ENCODE measurements around the gene MS4A15.

MS4A15 gene

GRCh38 chr11:60725592-60725991 is 31.1 kb upstream of the MS4A15 start:
- H3K27me3 ChIP-seq (ENCODE audit: control insufficient read depth, insufficient read depth, low read length, poor library complexity, severe bottlenecking): no peaks in the 10 kb centered on the region
- H3K4me3 ChIP-seq (ENCODE audit: insufficient read depth, low read depth, low read length): no peak overlapping the region
- no peaks in the 10 kb centered on the region for H3K36me3 ChIP-seq (ENCODE audit: control insufficient read depth, insufficient read depth, low read length)
- no peaks in the 10 kb centered on the region for H3K9me3 ChIP-seq (ENCODE audit: control insufficient read depth, low read length)
- no peaks in the 10 kb centered on the region for H3K4me1 ChIP-seq (ENCODE audit: control insufficient read depth, insufficient read depth, low read length)
- no peak overlapping the region for H3K27ac ChIP-seq (ENCODE audit: insufficient read depth, low read depth, low read length, poor library complexity, severe bottlenecking)
- WGBS, 2 experiments: 90 to 100% methylated on average over 1 of the region's 1 CpG

GRCh38 chr11:60731586-60731985 is 25.1 kb upstream of the MS4A15 start:
- no peaks in the 10 kb centered on the region for H3K27me3 ChIP-seq (ENCODE audit: control insufficient read depth, insufficient read depth, low read length, poor library complexity, severe bottlenecking)
- no peaks in the 10 kb centered on the region for H3K9me3 ChIP-seq (ENCODE audit: control insufficient read depth, low read length)
- WGBS, 2 experiments: 94 to 97% methylated on average over 8 of the region's 8 CpGs
- no peak overlapping the region for H3K27ac ChIP-seq (ENCODE audit: insufficient read depth, low read depth, low read length, poor library complexity, severe bottlenecking)
- H3K4me3 ChIP-seq (ENCODE audit: insufficient read depth, low read depth, low read length): no peak overlapping the region
- no peaks in the 10 kb centered on the region for H3K4me1 ChIP-seq (ENCODE audit: control insufficient read depth, insufficient read depth, low read length)
- H3K36me3 ChIP-seq (ENCODE audit: control insufficient read depth, insufficient read depth, low read length): no peaks in the 10 kb centered on the region

- Histone ChIP-seq H3K27ac (ENCODE audit: insufficient read depth, low read depth, low read length, poor library complexity, severe bottlenecking) (no peak overlapping the region), H3K4me3 (ENCODE audit: insufficient read depth, low read depth, low read length) (no peak overlapping the region), H3K9me3 (ENCODE audit: control insufficient read depth, low read length) (no peaks in the 10 kb centered on the region), H3K27me3 (ENCODE audit: control insufficient read depth, insufficient read depth, low read length, poor library complexity, severe bottlenecking) (no peaks in the 10 kb centered on the region), H3K4me1 (ENCODE audit: control insufficient read depth, insufficient read depth, low read length) (no peaks in the 10 kb centered on the region), H3K36me3 (ENCODE audit: control insufficient read depth, insufficient read depth, low read length) (no peaks in the 10 kb centered on the region)
- 93 to 94% methylated on average over 3 to 4 of the region's 4 CpGs for WGBS, 2 experiments
These were observed 22.4 kb upstream of the MS4A15 start for GRCh38 chr11:60734279-60734678.

GRCh38 chr11:60739114-60739513 is 17.6 kb upstream of the MS4A15 start:
- Histone ChIP-seq H3K4me3 (ENCODE audit: insufficient read depth, low read depth, low read length) (no peak overlapping the region), H3K36me3 (ENCODE audit: control insufficient read depth, insufficient read depth, low read length) (no peaks in the 10 kb centered on the region), H3K9me3 (ENCODE audit: control insufficient read depth, low read length) (no peaks in the 10 kb centered on the region), H3K4me1 (ENCODE audit: control insufficient read depth, insufficient read depth, low read length) (no peaks in the 10 kb centered on the region), H3K27me3 (ENCODE audit: control insufficient read depth, insufficient read depth, low read length, poor library complexity, severe bottlenecking) (no peaks in the 10 kb centered on the region), H3K27ac (ENCODE audit: insufficient read depth, low read depth, low read length, poor library complexity, severe bottlenecking) (no peak overlapping the region)
- WGBS, 2 experiments: 82 to 83% methylated on average over 7 of the region's 7 CpGs

GRCh38 chr11:60740573-60740972 is 16.1 kb upstream of the MS4A15 start:
- Histone ChIP-seq H3K27me3 (ENCODE audit: control insufficient read depth, insufficient read depth, low read length, poor library complexity, severe bottlenecking) (no peaks in the 10 kb centered on the region), H3K9me3 (ENCODE audit: control insufficient read depth, low read length) (no peaks in the 10 kb centered on the region), H3K4me1 (ENCODE audit: control insufficient read depth, insufficient read depth, low read length) (no peaks in the 10 kb centered on the region), H3K27ac (ENCODE audit: insufficient read depth, low read depth, low read length, poor library complexity, severe bottlenecking) (no peak overlapping the region), H3K36me3 (ENCODE audit: control insufficient read depth, insufficient read depth, low read length) (no peaks in the 10 kb centered on the region), H3K4me3 (ENCODE audit: insufficient read depth, low read depth, low read length) (no peak overlapping the region)

DNA sequence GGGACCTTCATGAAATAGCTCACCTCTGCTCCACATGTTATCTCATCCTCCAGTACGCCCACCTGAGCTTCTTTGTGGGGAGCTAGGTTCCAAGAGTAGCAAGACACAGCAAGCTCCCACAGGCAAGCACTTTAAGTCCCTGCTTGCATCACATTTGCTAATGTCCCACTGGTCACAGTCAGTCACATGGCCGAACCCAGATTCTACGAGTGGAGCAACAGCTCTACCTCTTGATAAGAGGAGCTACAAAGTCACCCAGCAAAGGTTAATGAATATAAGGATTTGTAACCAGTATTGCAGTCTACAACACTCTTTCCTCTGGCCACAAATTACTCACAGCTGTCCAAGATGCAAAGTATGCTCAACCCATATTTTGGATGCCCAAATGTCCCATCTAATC is 15.2 kb upstream of the MS4A15 start:
- Histone ChIP-seq H3K4me1 (ENCODE audit: control insufficient read depth, insufficient read depth, low read length) (no peaks in the 10 kb centered on the region), H3K9me3 (ENCODE audit: control insufficient read depth, low read length) (no peaks in the 10 kb centered on the region), H3K36me3 (ENCODE audit: control insufficient read depth, insufficient read depth, low read length) (no peaks in the 10 kb centered on the region), H3K4me3 (ENCODE audit: insufficient read depth, low read depth, low read length) (no peak overlapping the region), H3K27ac (ENCODE audit: insufficient read depth, low read depth, low read length, poor library complexity, severe bottlenecking) (no peak overlapping the region), H3K27me3 (ENCODE audit: control insufficient read depth, insufficient read depth, low read length, poor library complexity, severe bottlenecking) (no peaks in the 10 kb centered on the region)
- 94 to 95% methylated on average over 3 of the region's 3 CpGs for WGBS, 2 experiments

DNA sequence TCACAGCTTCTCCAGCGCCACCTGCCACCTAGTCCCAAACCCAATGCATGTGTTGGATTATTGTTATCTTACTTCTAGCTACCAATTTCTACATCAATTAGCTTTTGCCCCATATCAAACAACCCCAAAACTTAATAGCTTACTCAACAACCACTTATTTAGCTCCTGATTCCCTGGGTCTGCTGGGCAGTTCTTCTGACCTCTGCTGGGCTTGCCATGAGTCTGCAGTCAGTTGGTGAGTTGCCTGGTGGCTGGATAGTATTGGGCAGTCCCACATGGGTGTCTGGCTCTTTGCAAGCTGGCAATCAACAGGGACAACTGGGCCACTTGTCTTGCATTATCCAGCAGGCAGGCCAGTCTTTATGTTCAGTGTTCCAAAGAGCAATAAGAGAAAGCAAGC is 13.6 kb upstream of the MS4A15 start:
- Histone ChIP-seq H3K27ac (ENCODE audit: insufficient read depth, low read depth, low read length, poor library complexity, severe bottlenecking) (no peak overlapping the region), H3K36me3 (ENCODE audit: control insufficient read depth, insufficient read depth, low read length) (no peaks in the 10 kb centered on the region), H3K27me3 (ENCODE audit: control insufficient read depth, insufficient read depth, low read length, poor library complexity, severe bottlenecking) (no peaks in the 10 kb centered on the region), H3K4me3 (ENCODE audit: insufficient read depth, low read depth, low read length) (no peak overlapping the region), H3K4me1 (ENCODE audit: control insufficient read depth, insufficient read depth, low read length) (no peaks in the 10 kb centered on the region), H3K9me3 (ENCODE audit: control insufficient read depth, low read length) (no peaks in the 10 kb centered on the region)
- 92 to 100% methylated on average over 1 of the region's 1 CpG for WGBS, 2 experiments

GRCh38 chr11:60744114-60744513 is 12.6 kb upstream of the MS4A15 start:
- no peaks in the 10 kb centered on the region for H3K4me1 ChIP-seq (ENCODE audit: control insufficient read depth, insufficient read depth, low read length)
- no peaks in the 10 kb centered on the region for H3K36me3 ChIP-seq (ENCODE audit: control insufficient read depth, insufficient read depth, low read length)
- no peaks in the 10 kb centered on the region for H3K9me3 ChIP-seq (ENCODE audit: control insufficient read depth, low read length)
- no peak overlapping the region for H3K4me3 ChIP-seq (ENCODE audit: insufficient read depth, low read depth, low read length)
- 81 to 84% methylated on average over 5 of the region's 5 CpGs for WGBS, 2 experiments
- H3K27me3 ChIP-seq (ENCODE audit: control insufficient read depth, insufficient read depth, low read length, poor library complexity, severe bottlenecking): no peaks in the 10 kb centered on the region
- H3K27ac ChIP-seq (ENCODE audit: insufficient read depth, low read depth, low read length, poor library complexity, severe bottlenecking): no peak overlapping the region

GRCh38 chr11:60747359-60747873 is 9.3 kb upstream of the MS4A15 start:
- Histone ChIP-seq H3K27ac (ENCODE audit: insufficient read depth, low read depth, low read length, poor library complexity, severe bottlenecking) (no peak overlapping the region), H3K27me3 (ENCODE audit: control insufficient read depth, insufficient read depth, low read length, poor library complexity, severe bottlenecking) (no peaks in the 10 kb centered on the region), H3K4me1 (ENCODE audit: control insufficient read depth, insufficient read depth, low read length) (no peaks in the 10 kb centered on the region), H3K4me3 (ENCODE audit: insufficient read depth, low read depth, low read length) (no peak overlapping the region), H3K36me3 (ENCODE audit: control insufficient read depth, insufficient read depth, low read length) (no peaks in the 10 kb centered on the region), H3K9me3 (ENCODE audit: control insufficient read depth, low read length) (no peaks in the 10 kb centered on the region)
- WGBS, 2 experiments: 93 to 95% methylated on average over 14 of the region's 14 CpGs

- no peaks in the 10 kb centered on the region for H3K9me3 ChIP-seq (ENCODE audit: control insufficient read depth, low read length)
- no peak overlapping the region for H3K27ac ChIP-seq (ENCODE audit: insufficient read depth, low read depth, low read length, poor library complexity, severe bottlenecking)
- no peaks in the 10 kb centered on the region for H3K36me3 ChIP-seq (ENCODE audit: control insufficient read depth, insufficient read depth, low read length)
- H3K27me3 ChIP-seq (ENCODE audit: control insufficient read depth, insufficient read depth, low read length, poor library complexity, severe bottlenecking): no peaks in the 10 kb centered on the region
- WGBS, 2 experiments: 91 to 92% methylated on average over 17 of the region's 17 CpGs
- no peaks in the 10 kb centered on the region for H3K4me1 ChIP-seq (ENCODE audit: control insufficient read depth, insufficient read depth, low read length)
- no peak overlapping the region for H3K4me3 ChIP-seq (ENCODE audit: insufficient read depth, low read depth, low read length)
These were observed 8.4 kb upstream of the MS4A15 start for GRCh38 chr11:60748225-60748624.

DNA sequence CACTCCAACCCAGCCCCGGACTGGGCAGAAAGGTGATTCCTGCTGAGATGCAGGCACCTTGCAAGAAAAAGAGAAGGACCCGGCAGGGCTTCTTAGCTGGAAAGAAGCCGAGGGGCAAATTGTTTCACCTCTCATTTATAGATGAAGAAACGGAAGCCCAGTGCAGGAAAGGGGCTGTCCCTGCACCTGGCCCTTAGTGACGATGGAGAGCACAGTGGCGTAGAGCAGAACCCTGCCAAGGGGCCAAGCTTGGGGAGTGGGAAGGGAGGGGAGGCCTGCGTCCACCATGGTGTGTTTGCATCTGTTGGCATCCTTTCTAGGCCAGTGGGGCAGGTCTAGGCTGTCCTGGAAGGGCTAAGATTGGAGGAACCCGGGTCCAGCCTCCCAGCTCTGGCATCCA is 7.8 kb upstream of the MS4A15 start:
- H3K36me3 ChIP-seq (ENCODE audit: control insufficient read depth, insufficient read depth, low read length): no peaks in the 10 kb centered on the region
- H3K27me3 ChIP-seq (ENCODE audit: control insufficient read depth, insufficient read depth, low read length, poor library complexity, severe bottlenecking): no peaks in the 10 kb centered on the region
- H3K27ac ChIP-seq (ENCODE audit: insufficient read depth, low read depth, low read length, poor library complexity, severe bottlenecking): no peak overlapping the region
- no peaks in the 10 kb centered on the region for H3K9me3 ChIP-seq (ENCODE audit: control insufficient read depth, low read length)
- 89 to 90% methylated on average over 8 of the region's 8 CpGs for WGBS, 2 experiments
- no peak overlapping the region for H3K4me3 ChIP-seq (ENCODE audit: insufficient read depth, low read depth, low read length)
- H3K4me1 ChIP-seq (ENCODE audit: control insufficient read depth, insufficient read depth, low read length): no peaks in the 10 kb centered on the region

Data from ectodermal cell (in vitro differentiated cells).